SIG-M5 treated with dmso at 0.1 percent for 504 hours (cell line): ENCODE data around the gene CAMKK2.
"Not testable (repeated sequence)": the region's sequence is repeated elsewhere in the genome, so short reads cannot be mapped to it uniquely, and the experiment has no call there.

Source experiments
- DNase-seq: peaks from one replicate; lab custom pipeline; 2025; ENCODE audit not compliant: unreplicated experiment; lab: John Stamatoyannopoulos, UW

CAMKK2 gene

GRCh38 chr12:121280531-121280930, 16.0 kb downstream of the CAMKK2 start:
- not testable (repeated sequence) for DNase-seq

DNA sequence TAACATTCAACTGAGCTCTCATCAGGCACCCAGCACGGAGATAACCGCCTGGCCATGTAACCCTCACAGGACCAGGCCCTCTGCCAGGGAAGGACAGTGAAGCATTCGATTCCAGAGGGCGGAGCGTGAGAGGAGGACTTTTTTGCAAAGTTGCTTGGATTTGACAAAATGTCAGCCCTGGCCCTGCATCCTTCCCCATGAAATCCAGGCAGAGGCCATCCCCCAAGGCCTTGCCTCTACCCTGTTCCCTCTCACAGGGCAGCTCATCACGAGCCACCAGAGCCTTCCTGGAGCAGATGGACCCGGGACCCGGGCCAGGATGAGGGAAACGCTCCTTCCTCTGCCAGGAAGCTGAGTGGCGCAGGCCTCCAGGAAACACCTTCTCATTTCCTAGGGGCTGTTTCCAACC, 17.0 kb downstream of the CAMKK2 start:
- DNase-seq: no peak

GRCh38 chr12:121279071-121279375, 17.5 kb downstream of the CAMKK2 start:
- no peak for DNase-seq

DNA sequence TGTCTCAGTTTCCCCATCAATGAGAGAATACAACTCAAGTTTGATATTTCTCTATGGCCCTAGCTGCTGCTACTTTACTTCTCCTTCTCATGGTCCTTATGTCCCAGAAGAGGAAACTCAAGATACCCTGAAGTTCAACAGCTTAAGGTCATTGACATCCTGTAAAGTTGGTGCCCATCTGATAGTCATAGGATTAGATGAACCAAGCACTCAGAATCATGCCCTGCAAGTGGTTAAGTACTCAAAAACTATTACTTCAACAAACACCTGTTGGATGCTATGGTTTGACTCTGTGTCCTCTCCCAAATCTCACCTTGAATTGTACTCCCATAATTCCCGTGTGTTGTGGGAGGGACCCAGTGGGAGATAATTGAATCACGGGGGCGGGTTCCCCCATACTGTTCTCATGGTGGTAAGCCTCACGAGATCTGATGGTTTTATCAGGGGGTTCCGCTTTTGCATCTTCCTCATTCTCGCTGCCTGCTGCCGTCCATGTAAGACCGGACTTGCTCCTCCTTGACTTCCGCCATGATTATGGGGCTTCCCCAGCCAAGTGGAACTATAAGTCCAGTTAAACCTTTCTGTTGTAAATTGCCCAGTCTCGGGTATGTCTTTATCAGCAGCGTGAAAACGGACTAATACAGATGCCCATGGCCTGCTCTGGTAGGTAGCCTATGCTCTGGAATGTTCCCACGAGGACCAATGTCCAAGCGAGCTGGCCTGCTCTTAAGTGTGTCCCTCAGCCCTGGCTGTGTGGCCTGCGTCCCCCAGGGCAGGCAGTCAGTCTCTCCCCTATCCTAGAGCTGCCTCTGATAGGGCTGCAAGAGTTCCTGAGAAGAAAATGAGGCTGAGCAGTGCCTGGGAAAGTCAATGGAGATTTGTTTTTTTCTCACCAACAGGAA, 18.1 kb downstream of the CAMKK2 start:
- no peak for DNase-seq

- DNase-seq: no peak
Observed at GRCh38 chr12:121277374-121277759, 19.1 kb downstream of the CAMKK2 start.

DNA sequence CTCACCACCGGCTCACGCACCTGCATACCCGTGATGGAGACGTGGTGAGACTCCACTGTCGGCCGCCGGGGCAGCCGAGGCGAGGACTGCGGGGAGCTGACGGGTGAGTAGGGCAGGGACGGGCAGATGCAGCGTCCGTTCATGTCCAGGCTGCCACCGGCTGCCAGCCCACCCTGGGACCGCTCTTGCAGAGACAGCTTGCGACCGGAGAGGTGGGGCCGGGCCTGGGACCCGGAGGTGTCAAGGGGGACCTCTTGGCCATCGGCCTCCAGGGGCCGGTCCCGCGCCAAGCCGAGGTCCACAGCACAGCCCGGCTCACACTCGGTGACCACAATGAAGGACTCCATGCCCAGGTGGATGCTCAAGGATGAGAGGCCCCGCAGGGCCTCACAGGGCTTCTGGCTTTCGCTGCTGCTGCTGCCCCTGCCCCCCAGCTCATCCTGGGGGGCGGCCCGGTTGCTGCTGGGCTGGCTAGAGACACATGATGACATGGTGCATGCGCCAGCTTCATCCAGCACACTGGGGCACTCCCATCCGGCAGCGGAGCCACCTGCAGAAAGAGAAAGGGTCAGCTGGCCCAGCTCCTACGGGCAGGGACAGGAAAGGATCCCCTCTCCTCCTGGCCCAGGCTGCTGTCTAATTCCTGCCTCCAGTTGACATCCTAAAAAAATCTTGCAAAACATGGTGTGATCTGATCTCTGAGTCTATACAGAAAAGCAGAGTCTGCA, 22.3 kb downstream of the CAMKK2 start:
- no peak for DNase-seq

DNA sequence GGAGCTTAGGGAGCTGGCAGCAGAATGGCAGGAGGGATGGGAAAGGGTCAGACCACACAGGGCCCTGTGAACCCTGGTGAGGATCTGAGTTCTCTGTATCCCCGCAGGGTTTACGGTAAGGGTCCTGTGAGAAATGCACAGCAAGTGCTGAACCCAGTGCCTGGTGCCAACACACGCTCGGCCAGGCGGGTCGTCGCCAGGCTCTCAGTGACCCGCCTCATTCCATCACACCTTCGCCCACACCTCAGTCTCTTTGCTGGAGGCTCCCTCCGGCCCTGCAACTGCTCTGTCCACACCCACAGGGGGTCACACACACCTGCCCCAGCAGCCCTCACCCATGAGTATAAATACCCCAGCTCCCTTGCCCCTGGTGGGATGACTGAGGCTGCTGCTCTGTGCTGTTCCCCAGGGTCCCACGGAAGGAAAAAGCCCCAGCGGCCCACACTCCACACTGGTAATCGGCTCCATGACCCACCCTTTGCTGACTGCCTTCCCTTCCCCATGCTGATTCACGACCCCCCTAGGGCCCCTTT, 23.1 kb downstream of the CAMKK2 start:
- no peak for DNase-seq

GRCh38 chr12:121267822-121268221, 28.7 kb downstream of the CAMKK2 start:
- DNase-seq: no peak

GRCh38 chr12:121264951-121265515, 31.5 kb downstream of the CAMKK2 start:
- no peak for DNase-seq

GRCh38 chr12:121264135-121264534, 32.4 kb downstream of the CAMKK2 start:
- DNase-seq: no peak

- no peak for DNase-seq
Observed at GRCh38 chr12:121263206-121263935, 33.1 kb downstream of the CAMKK2 start.

DNA sequence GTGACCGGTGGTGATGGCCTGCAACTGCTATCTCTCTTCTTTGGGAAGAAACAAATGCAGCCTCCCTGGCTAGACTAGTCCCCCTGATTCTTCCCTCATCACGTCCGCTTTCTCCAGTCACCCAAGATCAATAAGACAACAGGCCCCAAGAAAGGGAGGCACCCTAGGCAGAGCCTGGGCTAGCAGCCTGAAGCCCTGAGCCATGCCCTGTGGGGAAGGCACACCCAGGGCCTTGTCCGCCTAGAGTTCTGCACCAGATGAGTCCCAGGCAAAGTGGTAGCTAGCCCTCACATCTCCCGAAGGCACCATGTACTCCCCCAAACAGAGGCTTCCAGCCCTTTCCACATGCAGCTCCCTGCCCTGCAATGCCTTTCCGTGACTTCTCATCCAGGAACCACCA, 35.1 kb downstream of the CAMKK2 start:
- DNase-seq: no peak

GRCh38 chr12:121260091-121260490, 36.4 kb downstream of the CAMKK2 start:
- DNase-seq: no peak

- DNase-seq: no peak
Observed at GRCh38 chr12:121259074-121259473, 37.4 kb downstream of the CAMKK2 start.

GRCh38 chr12:121257704-121258449, 38.6 kb downstream of the CAMKK2 start:
- DNase-seq: not testable (repeated sequence)

- no peak for DNase-seq
Observed at GRCh38 chr12:121255433-121255832, 41.1 kb downstream of the CAMKK2 start.

- no peak for DNase-seq
Observed at GRCh38 chr12:121253638-121254335, 42.7 kb downstream of the CAMKK2 start.

- no peak for DNase-seq
Observed at GRCh38 chr12:121252712-121253345, 43.7 kb downstream of the CAMKK2 start.

- no peak for DNase-seq
Observed at GRCh38 chr12:121251838-121252237, 44.7 kb downstream of the CAMKK2 start.
